OCI-M1 (cell line): ENCODE data around the gene TEX30.

Experiments
- DNase-seq: peaks from one replicate; lab custom pipeline; 2025; lab: John Stamatoyannopoulos, UW

TEX30 gene

DNA sequence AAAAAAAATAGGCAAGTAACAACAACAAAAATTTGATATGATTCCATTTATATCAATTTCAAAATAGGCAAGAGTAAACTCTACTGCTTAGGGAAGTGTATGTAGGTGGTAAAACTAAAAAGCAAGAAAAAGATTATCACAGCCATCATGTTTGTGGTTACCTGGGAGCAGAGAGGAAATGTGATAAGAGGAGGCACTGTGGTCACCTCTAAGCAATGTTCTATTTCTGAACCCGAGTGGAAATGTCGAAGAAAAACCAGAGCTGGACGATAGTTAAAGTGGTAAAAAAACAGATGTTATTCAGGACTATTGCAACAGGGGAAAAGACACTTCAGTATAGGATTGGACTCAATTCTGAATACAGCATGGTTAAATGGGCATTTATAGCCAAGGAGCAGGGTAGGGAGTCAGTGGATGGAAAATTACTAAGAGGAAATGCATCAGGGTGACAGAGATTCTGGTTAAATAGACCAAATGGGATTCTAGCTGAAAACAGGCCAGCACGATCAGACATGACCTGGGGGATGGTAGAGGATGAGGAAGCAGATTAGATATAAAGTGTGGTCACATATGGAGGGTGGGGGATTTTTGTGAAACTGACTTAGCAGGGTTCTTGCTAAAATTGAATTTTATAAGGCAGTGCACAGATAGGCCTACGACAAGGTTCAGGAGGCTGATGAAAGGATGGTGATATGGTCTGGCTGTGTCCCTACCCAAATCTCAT, 6.0 kb upstream of the TEX30 start:
- peak; percentile 94 for DNase-seq

DNA sequence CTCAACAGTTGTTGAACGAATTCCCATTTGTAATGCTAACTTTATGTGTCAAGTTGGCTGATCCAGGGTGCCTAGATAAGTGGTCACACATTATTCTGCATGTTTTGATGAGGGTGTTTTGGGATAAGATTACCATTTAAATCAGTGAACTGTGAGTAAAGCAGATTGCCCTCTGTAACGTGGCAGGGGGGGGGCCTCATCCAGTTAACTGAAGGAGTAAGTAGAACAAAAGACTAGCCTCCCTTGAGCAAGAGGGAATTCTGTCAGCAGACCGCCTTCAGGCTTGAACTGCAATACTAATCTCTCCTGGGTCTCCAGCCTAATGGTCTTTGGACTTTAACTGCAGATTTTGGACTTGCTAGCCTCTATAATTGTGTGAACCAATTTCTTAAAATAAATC, 4.2 kb upstream of the TEX30 start:
- no peak for DNase-seq

DNA sequence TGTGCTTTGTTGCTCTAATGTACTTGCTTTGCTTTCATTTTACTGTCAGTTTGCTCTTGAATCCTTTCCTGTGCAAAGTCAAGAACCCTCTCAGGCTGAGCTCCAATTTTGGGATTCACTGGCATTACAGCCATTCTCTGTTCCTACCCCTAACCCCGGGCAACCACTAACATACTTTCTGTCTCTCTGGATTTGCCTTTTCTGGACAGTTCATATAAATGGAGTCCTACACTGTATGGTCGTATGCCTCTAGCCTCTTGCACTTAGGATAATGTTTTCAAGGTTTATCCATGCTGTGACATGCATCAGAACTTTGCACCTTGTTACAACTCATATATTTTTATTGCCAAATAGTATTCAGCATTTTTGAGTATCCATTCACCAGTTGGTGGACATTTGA, 2.7 kb upstream of the TEX30 start:
- no peak for DNase-seq

DNA sequence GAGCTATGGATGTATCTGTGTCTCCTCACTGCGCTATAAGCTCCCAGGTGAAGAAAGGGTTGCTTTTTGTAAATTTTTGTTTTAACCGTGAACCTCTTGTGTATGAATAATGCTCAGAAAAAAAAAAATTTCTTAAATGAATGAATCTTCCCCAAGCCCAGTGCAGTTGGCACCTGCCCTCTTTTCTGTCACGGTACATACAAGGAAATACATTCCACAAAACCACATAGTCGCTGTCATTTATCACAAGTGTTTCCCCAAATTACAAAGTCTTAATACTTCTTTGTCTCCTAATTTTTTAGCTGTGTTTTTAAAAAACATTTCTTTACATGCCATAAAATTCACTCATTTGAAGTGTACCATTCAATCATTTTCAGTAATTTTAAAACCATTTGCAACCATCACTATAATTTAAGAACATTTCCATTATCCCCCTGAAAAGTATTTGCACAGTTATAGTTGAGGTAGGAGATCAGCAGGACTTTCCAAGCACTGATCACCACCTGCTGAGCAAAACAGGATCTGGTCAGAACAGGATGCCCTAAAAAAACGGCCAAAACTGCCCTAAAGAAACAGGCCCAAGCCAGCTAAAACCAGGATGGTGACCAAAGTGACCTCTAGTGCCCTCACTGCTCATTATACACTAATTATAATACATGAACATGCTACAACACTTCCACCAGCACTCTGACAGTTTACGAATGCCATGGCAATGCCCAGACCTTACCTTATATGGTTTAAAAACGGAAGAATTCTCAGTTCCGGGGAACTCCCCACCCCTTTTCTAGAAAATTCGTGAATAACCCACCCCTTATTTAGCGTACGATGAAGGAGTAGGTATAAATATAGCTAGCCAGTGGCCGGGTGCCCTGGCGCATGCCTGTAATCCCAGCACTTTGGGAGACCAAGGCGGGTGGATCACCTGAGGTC, 1.3 kb upstream of the TEX30 start:
- DNase-seq = peak; percentile 63

DNA sequence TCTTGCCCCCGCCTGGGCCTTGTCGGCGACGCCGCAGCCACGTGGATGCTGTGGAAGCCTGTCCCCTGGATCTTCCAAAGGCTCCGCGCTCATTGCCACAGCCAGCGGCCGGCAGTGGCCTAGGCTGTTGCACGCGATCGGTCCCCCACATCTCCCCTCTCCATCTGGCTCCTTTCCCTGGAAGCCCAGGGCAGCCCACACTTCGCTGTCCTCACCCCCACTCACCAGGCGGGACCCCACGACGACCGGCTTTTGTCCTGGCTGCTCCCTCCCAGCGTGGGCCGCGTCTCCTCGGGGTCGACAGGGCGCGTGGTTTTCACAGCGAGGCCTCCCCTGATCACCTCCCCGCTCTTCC, 605 bp upstream of the TEX30 start:
- no peak for DNase-seq

DNA sequence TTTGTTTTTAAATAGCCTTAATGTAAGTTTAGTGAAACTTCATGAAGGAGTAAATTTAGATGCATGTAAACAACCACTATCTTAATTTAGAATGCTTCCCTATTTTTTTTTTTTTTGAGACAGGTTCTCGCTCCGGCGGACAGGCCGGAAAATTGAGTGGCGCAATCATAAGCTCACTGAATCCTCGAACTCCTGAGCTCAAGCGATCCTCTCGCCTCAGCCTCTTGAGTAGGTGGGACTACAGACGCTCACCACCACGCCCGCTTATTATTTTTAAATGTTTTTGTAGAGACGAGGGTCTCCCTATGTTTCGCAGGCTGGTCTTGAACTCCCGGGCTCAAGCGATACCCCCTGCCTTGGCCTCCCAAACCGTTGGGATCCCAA, 1.6 kb downstream of the TEX30 start:
- no peak for DNase-seq

DNA sequence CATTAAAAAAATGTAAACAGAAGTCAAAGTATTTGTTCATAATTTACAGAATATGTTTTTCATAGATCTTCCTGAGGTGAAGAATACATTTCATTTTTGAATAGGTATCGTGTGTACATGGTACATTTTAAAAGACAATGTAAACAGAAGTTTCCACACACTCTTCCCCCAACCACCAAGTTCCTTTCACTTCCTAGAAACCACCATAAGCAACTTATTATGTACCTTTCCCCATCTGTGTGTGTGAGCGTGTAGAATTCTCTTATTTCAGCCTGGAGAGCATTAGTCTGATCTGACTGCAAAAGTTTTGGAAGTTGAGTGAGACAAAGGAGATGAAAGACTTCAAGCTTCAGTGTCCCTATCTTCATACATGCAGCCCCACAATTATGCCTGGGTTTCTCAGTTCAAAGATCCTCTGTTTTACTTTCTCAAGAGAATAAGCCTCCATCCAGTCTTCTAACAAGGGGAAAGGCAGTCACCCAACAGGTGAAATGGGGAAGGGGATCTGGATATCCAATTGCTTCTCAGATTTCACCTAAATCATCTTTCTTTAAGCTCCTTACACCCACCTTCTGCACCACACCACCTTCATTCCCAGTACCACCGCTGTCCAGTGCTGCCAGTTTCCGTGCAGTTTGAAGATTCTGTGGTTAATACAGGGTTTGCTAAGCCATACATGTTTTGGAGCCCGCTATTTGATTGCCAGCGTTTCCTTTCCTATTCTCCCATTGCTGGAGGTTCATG, 2.1 kb downstream of the TEX30 start:
- peak; percentile 40 for DNase-seq

DNA sequence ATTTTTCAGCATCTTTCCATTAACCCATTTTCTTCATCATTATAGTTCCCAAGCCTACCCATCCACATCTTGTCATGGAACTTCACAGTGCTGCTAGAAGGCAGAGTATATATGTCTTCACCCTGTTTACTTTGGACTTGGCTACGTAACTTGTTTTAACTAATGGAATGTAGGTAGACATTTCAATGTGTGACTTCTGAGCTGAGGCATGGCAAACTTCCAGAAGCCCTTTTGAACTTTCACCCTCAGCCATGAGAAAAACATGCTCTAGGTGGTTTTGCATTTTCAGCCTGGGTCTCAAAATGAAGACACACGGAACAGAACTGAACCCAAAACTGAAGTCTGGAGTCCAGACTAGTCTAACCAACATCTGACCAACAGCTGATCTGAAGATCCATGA, 3.2 kb downstream of the TEX30 start:
- no peak for DNase-seq

DNA sequence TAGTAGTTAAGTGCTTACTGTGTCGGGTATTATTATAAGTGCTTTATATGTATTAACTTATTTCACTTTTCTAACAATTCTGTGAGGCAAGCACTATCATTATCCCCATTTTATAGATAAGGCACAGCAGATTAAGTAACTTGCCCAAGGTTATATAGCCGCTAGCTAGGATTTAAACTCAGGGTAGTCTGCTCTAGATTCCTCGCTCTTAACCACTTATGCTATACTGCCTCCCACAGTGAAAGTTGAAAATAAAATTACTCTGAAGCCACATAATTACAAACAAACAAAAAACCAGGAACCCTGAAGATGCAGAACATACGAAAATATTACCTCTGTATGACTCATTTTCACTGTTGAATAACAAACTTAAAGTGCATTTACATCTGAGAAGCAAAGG, 3.9 kb downstream of the TEX30 start:
- peak; percentile 32 for DNase-seq

DNA sequence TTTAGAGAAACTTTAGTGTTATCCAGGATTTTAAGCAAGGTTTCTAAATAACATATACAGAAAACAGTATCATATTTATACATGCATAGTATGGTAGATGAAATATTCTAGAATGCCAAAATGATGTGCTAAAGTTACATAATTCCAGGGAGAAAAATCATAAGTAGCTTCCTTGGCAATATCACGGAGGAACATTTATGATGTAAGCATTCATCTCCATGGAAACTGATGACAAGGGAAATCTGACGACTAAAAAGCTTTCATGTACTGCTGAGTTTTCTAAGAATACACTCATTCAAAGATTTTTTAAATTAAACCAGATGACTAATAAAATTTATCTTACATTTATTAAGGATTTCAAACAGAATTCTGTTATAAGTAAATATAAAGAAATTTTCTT, 4.7 kb downstream of the TEX30 start:
- DNase-seq = no peak

DNA sequence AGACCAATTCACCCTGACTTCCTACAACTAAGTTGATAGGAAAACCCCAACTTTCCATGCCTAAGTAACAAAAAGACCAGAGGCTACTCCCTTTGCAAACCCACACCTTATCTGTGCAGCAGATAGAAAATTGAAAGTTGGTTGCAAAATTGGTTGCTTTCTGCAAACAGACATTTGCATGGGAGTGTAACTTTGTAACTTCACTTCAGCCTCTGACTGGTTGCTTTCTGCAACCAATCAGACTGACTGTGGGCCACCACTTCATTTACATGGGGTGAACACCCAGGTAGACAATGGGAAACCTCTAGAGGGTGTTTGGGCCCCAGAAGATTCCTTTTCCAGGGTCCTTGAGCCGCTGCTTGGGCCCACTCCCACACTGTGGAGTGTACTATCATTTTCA, 9.8 kb downstream of the TEX30 start:
- DNase-seq = peak; percentile 54

DNA sequence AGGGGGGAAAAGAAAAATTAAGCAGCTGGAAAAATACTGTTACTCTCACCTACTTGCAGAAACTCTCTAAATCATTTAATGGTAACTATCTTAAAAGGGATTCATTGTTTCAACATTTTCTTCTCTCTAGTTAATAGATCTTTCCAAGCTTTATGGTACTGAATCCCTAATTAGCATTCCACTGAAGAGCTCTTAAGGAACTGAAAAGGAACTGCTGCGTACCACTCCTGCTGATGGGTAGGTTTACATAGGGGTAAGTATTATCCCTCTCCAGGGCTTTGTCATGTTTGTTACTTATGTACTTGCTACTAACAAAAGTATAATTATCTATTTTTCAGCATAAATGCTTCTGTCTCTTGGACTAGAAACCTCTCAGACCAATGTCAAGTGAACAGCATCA, 12.5 kb downstream of the TEX30 start:
- DNase-seq = no peak

DNA sequence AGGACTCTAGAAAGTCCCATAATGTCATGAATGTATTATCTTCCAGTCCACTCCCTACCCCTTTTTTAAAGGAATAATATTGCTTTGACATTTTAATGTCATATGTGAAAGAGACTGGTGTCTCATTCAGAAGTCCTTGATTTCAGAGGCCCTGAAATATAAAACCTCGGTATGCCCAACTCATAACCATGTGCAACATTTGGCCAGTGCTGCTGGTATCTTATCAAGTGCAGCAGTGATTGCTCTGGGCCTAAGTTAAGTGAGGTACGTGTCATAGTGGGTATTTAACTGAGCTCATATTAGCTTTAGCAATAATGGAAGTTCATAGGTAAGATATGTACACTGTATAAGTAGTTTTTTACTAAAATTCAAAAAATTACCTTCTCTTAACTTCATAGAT, 14.7 kb downstream of the TEX30 start:
- no peak for DNase-seq

DNA sequence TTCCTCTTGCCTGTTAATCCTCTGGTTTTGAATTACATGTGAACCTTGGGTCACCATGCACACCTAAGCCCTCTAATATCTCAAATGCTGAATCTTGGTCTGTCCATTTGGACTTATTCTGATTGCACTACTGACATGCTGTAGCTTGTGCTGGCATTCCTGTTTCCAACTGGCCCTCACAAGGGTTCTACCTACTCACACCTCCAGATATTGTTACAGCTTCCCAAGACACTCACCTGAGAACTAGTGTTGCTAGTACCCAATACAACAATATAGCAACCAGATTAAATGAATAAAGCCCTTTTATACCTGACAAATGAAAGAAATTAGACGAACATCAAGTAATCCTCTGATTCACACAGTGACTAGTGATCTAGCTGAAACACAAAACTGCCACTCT, 16.6 kb downstream of the TEX30 start:
- DNase-seq = no peak

DNA sequence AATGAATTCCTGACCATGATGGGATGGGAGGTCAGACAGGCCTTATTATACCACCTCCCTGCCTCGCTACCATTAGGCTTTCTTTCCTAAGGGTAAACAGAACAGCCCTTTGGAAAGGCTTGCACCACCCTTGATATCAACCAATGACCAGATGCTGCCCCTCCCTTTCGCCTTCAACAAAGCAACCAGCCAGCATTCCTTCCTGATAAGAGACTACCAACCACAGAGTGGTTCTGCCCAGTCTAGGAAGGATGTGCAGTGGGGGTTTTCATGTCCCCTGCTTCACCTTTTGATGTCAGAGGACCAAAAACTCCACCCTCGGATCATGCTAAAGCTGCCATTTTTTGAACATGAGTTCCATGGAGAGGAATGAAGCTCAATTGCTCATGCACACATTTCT, 21.7 kb downstream of the TEX30 start:
- peak; percentile 39 for DNase-seq

DNA sequence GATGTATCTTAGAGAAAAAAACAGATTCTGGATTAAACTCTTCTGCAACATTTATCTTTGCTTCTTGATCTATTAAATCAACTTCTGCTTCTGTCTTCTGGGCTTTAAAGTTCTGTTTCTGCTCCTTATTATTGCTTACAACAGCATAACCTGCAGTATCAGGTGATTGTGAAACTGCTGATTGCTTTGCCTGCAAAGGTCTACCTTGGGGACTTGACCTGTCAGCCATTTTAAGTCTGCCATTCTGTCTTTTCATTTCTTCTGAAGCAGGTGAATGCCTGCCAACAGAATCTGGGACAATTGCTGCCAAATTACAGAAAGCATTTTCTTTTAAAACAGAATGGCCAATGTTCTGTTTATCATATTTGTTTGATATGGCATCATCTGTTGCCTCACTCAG, 31.1 kb downstream of the TEX30 start:
- peak; percentile 61 for DNase-seq

DNA sequence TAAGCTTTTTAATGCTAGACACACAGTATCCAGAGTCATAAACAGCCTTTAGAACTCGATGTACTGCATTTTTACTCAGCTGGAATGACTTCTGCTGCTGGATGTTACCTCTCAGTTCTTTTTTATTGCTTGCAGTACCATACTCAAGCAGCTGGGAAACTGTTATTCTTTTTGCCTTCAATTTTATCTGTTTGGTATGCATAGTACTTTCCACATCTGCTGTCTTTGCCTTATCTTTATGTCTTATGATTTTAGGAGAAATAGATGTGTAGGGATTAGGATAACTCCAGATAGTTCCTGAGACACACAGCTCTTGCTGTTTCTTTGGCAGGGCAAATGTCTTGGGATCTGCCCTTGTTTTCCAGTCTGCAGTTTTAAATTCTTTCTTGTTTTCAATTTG, 31.5 kb downstream of the TEX30 start:
- peak; percentile 76 for DNase-seq

DNA sequence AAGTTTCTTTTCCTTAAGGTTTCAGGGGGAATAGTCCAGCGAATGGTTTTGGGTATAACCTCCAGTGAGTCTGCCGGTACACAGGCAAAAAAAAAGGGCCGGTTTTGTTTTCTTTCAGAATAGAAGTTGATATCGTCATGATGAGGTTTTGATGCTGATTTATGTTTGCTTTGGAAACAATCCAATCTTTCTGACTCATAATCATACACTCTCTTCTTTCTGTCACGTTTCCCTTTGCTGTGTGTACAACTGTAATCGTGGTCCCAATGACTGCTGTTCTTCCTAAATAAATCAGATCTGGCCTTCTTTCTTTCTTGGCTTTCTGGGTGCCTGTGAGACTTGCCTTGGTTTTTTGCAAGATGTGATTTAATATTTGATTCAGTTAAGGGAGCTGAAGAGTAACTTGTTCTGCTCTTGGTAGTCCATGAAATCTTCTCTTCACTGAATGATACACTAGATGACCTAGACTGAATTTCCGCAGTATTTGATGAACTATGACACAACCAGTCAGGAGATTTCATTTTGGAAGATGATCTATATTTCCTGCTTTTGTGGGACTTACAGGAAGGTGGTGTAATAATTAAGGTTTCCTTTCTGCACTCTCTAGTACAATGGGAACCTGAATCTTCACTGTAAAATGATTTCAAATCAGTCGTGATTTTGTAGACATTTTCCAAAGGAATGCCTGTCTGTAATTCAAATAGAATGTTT, 43.9 kb downstream of the TEX30 start:
- DNase-seq = peak; percentile 79

DNA sequence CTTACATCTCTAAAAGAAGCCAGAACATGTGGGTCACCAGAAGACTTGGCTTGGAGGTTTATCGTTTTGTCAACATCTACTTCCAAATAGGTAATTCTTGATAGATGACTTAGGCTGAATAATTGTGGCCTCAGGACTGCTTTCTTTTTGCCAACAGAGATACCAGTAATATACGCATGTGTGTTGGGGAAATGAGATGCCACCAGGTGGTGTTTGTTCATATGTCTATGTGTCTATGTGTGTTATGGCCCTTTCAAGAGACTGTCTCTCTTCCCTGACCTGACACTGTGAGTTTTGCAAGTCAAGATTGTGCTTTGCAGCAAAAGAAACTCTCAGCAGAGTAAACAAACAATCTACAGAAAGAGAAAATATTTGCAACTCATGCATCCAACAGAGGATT, 47.2 kb downstream of the TEX30 start:
- DNase-seq = peak; percentile 57

DNA sequence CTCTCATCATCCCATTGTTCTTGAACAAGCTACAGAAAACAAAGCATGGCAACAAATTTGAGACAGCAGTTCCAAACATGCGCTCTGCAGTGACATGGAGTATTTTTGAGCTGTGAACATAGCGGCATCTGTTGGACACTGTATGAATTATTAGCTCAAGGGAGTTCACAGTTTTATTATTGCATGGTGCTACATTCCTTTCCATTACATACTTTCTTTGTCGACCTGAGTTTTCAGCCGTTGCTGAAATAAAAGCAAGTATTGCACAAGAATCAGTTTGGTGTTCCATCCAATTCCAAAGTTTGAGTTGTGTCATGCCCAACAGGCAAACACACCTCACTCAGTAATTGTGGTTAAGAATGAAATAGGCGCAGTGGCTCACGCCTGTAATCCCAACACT, 48.7 kb downstream of the TEX30 start:
- peak; percentile 64 for DNase-seq

DNA sequence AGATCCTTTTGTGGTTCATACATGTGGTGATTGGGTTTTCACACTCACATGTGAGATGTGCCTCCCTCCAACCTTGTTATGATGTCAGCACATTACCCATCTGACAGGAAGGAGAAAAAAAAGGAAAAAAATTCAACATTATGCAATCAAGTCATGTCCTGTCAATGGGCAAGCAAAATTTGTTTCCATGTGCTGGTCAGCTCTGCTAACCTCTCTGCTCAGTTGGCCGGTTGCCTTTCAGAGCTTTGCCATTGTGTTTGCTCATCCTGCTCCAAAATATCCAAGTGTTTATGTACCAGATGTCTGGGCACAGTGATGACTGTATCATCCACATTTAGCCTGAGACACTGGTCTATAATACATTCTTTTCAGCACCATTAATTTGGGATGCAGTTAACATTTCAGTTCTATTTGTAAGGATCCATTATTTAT, 51.8 kb downstream of the TEX30 start:
- DNase-seq = peak; percentile 21

DNA sequence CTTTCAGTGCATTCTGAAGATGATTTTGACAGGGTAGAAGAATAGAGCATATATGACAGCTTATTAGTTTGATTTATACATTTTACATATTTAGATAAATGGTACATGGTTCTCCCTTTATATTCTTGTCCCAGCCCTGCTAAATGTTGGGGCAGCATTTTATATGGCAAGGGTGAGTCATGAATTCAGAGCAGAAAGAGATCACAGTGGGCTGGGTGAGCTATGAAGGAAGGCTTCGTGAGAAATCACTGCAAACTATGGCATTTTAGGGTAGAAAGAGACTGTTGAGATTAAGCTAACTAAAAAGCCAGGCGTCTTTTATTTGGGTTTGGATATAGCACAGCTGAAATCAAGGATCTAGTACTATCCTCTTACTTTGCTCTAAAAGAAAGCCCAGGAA, 54.8 kb downstream of the TEX30 start:
- DNase-seq = no peak
